NCI-H1417 (cell line): ENCODE measurements around the gene HERPUD1.
"Not testable (repeated sequence)": the region's sequence is repeated elsewhere in the genome, so short reads cannot be mapped to it uniquely, and the experiment has no call there.

Experiments used
- DNase-seq, 3 experiments: peaks; one replicate each; lab custom pipeline; 2025; lab: John Stamatoyannopoulos, UW

HERPUD1 gene

DNA sequence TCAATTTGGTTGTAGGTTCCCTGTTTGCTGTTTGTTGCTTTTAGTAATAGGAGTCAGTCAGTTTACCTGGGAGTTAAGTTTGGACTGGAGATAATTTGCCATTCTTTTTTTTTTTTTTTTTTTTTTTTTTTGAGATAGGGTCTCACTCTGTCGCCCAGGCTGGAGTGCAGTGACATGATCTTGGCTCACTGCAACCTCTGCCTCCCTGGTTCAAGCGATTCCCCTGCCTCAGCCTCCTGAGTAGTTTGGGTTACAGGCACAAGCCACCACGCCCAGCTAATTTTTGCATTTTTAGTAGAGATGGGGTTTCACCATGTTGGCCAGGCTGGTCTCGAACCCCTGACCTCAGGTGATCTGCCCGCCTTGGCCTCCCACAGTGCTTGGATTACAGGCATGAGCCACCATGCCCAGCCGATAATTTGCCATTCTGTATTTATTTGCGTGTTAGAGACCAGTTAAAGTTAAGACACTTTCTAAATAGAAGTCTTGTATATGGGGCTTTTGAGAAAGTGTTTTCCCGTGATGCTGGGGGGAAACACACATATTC is 2.7 kb downstream of the HERPUD1 start:
- not testable (repeated sequence) for DNase-seq

DNA sequence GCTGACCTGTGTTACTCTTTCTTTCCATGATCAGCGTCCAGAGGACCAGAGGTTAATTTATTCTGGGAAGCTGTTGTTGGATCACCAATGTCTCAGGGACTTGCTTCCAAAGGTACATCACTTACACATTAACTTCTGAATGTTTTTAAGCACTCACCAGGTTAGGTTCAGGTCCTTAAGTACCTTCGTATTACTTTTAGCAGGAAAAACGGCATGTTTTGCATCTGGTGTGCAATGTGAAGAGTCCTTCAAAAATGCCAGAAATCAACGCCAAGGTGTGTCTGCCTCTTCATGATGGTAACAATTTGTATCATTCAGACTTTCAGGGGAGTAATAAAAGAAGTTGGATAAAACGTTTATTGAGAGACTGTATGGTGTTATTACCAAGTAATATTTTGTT is 3.3 kb downstream of the HERPUD1 start:
- DNase-seq: peak in 1 of 3 experiments; percentile 55

DNA sequence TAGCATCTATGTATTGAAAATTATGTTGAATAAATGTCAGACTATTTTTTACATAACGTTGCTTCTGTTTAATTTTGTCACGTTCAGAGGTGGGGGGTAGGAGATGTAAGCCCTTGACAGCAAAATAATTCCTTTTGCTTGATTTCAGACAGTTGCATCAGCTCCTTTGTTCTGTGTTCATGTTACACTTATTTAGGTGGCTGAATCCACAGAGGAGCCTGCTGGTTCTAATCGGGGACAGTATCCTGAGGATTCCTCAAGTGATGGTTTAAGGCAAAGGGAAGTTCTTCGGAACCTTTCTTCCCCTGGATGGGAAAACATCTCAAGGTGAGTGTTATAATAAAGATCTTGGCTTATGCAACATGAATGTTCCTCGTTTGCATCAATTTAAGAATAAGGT is 4.5 kb downstream of the HERPUD1 start:
- DNase-seq: peak in 2 of 3 experiments; percentile 8 to 50

DNA sequence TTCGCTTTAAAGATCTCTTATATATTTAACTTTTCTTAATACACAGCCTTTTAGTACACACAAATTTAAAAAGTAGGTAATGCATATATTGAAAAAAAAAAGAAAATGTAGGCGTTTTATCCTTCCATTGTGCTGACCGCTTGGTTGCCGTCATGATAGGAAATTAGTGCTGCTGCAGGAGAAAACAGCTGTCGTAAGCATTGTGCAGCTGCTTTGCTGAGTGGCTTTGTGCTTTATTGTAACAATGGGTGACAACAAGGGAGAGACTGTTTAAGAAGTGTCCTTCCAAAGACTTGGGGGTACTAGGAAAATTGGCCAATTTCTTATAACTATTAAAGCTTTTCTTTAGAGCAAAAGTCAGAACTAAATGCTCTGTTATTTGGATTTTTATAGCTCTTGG is 5.0 kb downstream of the HERPUD1 start:
- peak in 2 of 3 experiments; percentile 3 to 63 for DNase-seq

DNA sequence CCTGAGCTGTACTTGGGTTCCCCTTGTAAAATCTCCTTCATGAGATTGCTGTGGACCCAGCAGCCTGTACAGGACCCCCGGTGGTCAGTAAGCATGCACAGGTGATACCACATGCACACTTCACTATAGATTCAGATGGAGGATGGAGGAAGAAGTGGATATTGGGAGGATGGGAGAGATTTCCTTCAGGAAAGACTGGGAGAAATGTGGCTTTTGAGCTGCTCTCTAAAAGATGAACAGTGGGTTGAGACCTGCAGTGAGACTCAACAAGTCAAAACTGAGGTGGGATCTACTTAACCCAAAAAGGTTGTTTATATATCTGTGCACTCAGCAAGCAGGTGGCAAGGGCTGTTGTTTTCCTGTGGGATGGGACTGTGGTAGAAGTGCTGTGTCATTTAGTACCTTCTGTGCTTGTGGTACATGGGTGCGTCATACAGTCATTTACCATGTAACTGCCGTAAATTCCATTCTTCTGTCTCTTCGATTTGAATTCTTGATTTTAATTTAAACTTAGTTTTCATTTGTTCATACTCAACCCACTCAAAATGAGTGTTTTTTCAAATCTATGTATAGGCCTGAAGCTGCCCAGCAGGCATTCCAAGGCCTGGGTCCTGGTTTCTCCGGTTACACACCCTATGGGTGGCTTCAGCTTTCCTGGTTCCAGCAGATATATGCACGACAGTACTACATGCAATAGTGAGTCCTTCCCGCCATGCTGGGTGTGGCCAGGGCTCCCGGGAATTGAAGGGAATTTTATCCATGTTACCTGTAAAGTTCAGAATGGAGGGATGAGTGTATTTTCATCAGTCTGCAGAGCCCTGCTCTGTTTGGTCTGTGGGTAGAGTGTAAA is 6.9 kb downstream of the HERPUD1 start:
- peak in 2 of 3 experiments; percentile 20 to 27 for DNase-seq

DNA sequence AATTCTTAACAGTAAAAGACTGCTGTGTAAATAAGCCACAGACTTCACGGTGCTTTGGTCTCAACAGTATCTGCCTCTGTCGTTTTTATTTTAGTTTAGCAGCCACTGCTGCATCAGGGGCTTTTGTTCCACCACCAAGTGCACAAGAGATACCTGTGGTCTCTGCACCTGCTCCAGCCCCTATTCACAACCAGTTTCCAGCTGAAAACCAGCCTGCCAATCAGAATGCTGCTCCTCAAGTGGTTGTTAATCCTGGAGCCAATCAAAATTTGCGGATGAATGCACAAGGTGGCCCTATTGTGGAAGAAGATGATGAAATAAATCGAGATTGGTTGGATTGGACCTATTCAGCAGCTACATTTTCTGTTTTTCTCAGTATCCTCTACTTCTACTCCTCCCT is 7.9 kb downstream of the HERPUD1 start:
- peak; percentile 23 to 84 (median 73) for DNase-seq

DNA sequence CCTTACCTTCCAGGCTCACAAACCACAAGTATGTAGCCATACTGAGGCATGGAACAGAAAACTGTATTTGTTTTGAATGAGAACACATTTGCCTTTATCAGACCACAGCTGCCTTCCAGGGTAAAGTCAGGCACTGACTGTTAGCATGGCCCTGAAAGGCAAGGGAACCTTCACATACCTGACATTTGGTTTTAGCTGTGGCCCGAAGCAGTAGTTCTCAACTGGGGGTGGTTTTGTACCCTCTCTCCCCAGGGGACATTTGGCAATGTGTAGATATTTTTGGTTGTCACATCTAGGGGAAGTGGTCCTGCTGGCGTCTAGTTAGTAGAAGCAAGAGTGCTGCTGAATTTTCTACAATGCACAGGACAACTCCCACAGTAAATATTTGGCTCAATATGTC is 9.2 kb downstream of the HERPUD1 start:
- no peak for DNase-seq

DNA sequence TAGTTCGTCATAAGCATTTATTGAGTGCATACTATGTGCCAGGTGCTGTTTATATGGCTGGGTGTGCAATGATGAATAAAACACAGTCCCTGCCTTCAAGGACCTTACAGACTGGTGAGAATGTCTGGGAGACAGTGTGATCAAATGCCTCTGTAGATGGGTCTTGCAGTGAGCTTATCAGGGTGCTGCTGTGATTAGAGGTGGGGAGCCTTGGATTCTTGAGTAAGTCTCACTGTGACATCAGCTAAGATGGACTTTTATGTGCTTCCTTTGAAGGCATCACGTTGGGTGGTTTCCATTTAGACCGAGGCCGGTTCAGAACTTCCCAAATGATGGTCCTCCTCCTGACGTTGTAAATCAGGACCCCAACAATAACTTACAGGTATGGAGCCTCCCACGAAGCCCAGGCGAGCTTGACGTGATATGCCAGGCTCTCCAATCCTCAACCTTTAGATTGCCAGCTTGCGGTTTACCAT is 10.0 kb downstream of the HERPUD1 start:
- DNase-seq: no peak

DNA sequence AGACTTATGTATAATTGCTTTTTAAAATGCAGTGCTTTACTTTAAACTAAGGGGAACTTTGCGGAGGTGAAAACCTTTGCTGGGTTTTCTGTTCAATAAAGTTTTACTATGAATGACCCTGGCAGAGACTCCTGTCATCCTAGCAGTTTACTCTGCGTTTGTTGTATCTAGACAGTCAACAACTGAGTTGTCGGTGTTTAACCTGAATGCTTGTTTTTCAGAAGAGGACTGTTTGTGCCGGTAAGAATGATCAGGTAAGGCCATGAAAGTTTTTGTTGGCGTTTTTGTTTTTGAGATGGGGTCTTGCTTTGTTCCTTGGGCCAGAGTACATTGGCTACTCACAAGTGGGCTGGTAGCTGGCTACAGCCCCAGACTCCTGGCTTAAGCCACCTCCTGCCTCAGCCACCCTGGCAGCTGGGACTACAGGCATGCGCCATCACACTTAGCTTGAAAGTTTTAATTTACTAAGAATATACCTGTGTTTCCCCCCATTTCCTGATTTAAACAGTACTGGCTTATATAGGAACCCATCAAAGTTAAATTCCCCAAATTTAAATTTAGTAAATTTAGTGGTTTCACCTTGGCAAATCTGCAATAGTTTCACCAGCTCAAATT is 11.9 kb downstream of the HERPUD1 start:
- no peak for DNase-seq

DNA sequence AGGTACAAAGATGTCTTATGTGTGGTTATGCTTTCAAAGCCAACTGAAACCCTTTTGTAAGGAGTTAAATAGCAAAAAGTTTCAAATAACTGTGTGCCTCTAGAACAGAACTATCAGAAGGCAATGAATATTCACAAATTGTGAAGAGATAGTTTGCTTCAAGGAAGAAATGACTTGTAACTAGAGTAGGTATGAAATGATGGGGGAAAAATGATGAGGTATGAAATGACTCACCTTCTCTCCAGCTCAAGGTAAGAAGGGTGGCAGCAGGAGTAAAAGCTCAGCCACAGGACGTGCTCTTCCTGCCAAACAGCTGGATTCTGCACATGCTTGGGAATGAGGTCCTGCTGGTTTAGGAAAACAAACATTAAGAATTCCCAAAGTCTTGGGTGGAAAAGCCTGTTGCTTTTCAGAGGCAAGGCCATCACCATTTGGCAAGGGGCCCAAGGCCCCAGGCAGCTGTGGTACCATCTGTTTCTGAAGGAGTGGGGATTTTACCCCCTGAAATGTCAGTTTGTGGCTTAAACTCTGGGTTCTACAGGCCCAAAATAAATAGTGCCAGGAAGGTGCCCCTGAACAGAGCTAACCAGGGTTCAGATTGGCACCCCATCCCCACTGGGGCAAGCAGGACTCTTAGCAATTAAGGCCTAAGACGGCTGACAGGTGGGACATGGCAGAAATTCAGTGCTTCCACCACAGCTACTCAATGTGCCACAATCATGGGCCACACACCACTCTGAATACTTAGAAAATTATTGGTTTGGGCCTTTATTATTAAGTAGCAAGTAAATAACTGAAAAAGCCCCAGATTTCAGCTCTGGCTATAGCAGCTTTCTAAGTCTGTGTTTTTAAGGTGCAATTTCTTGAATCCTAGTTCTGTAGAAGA is 13.3 kb downstream of the HERPUD1 start:
- no peak for DNase-seq

DNA sequence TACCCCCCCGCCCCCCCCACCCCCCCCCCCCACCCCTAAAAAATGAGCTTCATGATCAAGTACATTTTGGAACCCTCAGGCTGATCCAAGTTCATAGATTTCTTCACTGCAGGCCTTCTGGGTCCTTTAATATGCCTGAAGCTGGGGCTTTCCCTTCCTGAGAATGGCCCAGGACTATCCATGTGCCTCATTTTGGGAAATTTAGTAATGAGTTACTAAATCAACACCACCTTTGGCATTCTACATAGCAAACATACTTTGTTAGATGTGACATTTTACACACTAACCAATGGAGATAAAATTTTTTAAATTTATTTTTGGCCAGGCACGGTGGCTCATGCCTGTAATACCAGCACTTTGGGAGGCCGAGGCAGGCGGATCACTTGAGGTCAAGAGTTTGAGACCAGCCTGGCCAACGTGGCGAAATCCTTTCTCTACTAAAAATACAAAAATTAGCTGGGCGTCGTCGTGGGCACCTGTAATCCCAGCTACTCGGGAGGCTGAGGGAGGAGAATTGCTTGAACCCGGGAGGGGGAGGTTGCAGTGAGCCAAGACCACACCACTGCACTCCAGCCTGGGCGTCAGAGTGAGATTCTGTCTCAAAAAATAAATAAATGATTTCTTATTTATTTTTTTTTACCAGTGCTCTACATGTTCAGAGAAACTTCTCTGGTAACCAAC is 14.0 kb downstream of the HERPUD1 start:
- no peak for DNase-seq

DNA sequence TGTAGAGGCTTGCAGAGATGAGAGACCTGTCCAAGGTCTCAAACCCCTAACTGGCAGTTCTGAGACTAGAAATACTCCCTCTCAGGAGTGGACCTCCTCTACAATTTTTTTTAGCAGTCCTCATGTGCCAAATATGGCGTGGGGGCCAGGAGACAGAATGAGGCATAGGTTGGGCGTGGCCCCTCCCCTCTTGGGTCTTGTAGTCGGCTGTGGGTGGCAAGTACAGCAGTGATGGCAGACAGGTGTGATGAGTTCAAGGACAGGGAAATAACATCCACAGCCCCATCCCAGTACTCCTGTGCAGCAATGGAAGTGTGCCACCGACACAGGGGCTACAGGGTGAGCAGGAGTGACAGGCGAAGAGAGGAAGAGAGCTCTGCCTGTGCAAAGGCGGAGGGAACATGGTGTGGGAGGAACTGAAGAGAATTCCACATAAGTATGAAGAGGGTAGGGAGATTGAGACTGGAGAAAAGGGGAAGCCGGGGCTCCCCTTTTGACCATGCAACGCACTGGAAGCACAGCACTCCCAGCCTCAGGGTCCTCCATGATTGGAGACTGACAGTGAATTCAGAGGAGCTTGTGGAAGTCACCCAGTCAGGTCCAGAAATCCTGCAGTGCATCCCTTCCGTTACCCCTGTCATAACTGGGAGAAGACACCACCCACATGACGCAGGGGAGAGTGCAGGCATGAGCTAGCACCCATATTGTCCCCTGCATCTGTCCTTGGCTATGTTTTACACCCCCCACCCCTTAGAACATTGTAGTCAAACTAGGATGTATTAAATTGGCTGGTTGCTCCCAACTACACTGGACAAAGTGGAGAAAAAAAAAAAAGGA is 15.0 kb downstream of the HERPUD1 start:
- no peak for DNase-seq

DNA sequence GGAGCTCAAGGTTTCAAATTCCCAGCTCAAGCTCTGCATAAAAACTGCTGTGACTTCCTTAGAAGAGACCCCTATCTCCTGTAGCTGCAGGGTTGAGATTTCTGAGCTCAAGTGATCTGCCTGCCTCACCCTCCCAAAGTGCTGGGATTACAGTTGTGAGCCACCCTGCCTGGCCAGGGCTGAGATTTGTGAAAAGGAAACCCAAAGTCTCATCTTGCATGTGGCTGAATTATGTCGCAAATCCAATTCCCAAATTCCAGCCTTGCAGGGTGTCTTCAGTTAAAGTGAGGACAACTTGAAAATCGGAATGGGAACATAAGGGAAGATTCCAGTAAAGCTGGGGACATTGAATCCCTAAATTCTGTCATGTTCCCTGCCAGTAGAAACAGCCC is 15.7 kb downstream of the HERPUD1 start:
- DNase-seq: no peak

DNA sequence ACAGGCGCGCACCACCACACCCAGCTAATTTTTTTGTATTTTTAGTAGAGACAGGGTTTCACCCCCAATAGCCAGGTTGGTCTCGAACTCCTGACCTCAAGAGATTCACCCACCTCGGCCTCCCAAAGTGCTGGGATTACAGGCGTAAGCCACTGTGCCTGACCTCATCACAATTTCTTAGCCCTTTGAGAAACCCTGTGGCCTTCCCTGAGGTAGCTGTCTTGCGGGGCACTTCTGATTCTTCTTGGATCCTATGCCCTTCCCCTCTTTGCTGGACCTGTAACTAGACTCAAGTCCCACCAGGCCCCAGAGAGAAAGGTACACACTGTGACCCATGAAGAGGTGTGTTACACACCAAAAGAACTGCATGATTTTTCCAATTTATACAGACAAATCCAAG is 16.3 kb downstream of the HERPUD1 start:
- no peak for DNase-seq

DNA sequence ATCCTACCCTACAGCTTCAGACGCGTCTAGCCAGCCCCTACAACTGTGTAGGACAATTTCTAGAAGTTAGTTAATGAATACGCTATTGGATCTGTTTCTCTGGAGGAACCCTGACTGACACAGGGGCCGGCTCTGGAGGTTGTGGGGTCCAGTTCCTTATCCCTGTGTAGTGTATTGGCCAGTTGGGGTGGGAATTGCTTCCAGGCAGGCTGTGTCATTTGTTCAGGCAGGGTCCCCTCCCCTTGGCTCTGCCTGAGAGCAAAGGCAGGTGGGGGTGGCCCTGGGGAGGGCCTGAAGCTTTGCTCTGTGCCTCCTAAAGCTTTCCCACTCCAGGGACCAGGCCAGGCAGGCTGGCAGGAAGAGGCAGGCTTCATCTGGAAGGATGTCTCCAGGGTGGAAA is 18.1 kb downstream of the HERPUD1 start:
- DNase-seq: no peak

DNA sequence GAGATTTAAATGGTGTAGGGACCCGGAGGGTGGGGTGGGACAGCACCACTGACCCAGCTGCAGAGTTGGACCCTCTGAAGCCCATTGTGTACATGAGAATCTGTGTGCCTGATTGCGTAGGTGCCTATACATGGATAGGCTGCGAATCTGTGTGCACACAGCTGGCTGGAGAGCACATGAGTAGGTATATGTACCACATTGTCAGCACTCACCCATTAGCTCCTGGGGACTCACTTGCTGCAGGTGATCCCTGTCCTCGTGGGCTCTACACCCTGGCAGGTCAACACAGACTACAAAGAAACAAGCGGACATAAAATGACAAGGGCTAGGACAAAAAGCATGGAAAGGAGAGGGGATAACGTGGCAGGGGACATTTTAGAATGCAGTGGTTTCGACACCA is 18.5 kb downstream of the HERPUD1 start:
- DNase-seq: no peak

DNA sequence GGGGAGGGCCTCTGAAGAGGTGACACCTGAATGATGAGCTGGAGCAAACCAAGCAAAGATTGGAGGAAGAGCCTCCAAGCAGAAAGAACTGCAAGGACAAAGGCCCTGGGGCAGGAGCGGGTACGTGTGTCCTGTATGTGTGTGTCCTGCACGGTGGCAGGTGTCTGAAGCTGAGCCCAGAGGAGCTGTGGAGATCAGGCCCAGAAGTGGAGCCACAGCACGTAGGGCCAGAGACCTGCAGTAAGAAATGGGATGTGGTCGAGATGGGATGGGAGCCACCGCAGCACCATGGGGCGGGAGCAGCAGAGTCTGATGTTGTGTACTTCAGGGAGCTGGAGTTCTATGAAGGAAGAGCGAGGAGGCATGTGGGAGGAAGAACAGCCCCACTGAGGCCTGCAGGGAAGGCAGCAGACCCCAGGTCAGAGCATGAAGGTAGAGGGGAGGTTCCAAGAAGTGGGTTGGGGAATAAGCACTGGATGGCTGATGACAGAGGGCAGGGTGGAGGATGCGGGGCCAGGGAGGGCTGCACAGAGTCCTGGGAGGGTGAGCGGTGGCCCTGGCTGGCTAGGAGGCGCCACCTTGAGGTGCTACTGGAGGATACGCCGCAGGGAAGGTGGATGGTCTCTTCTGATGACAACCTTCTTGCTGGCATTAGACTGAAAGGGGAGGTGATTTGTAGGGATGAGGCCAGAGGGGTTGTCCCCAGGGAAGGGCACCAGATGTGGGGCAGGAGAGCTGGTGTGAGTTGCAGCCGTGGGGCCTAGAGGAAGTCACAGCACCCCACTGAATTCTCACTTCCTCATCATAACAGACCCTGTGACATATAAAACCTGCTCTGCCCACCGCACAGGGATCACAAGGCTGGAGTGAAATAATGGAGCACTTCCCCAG is 19.2 kb downstream of the HERPUD1 start:
- peak; percentile 2 to 61 (median 5) for DNase-seq

DNA sequence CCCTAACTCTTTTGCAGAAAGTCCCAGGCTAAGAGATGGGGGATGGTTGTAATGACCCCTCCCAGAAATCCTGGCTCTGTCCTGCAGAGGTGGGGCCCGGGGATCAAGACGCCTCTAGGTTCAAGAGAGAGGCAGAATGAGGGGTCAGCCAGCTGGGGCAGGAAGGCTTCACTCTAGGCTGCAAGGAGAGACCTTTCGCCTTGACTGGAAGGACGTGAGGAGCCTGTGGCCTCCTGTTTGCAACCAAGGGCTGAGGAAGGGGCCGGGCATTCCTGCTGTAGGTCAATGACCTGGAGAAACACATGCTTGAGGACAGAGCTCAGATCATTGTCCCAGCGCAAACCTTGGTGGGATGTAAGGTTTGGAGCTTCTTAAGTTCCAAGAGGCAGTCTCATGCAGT is 21.1 kb downstream of the HERPUD1 start:
- DNase-seq: no peak

DNA sequence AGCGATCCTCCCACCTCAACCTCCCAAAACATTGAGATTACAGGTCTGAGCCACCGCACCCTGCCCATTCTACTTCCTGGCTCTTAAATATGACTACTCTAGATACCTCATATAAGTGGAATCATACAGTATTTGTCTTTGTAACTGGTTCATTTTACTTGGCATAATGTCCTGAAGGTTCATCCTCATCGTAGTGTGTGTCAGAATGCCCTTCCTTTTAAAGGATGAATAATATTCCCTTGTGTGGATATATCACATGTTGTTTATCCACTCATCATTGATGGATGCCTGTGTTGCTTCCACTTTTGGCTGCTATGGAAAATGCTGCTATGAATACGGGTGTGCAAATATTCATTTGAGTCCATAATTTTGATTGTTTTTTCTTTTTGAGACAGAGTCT is 24.1 kb downstream of the HERPUD1 start:
- DNase-seq: no peak

DNA sequence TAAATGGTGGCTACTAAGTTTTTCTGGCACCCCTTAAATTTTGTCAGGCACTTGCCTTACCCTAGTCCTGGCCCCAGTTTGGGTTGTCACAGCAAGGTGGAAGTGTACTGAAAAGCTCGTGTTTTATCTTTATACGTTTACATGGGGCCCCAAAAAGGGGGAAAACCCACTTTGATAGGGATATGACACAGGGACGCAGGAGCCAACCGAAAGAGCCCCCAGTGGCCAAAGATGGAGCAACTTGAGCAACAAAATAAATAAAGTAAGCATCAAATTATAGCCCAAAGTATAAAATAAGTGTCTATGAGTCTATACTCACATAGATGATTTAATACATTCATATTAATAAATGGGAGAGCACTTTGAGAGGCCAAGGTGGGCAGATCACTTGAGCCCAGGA is 24.8 kb downstream of the HERPUD1 start:
- DNase-seq: no peak
